HT1080 (cell line): ENCODE results near the gene DCLK3. TPM values are rescaled to one million over a fixed set of nuclear protein-coding genes. Genes with fewer than 3 reads are reported as not detected.

Experiments
- DNase-seq: peaks from one replicate; pipeline ENCODE4 v3.0.0-alpha.2; 2015; ENCODE audit warnings: low read depth
- total RNA-seq: library from RNA; depleted of rRNA; stranded (reverse); fragments of >200 nt; shearing (Covaris generic); gene quantifications from 2 replicates; pipeline ENCODE4 v1.2.3, GENCODE V29; 2014; rRNA removed

DCLK3 gene
- total RNA-seq, 1 experiment from 2014 or later, result not detected

GRCh38 chr3:36677331-36678007 lies 86.9 kb downstream of the DCLK3 start:
- DNase-seq, result peak; percentile 95

GRCh38 chr3:36674816-36675215 lies 89.5 kb downstream of the DCLK3 start:
- DNase-seq, result no peak

GRCh38 chr3:36669764-36670163 lies 94.6 kb downstream of the DCLK3 start:
- no peak for DNase-seq

- DNase-seq, result no peak
Measured at GRCh38 chr3:36666166-36666565, 98.2 kb downstream of the DCLK3 start.

- DNase-seq, result peak; percentile 17
Measured at GRCh38 chr3:36663666-36664291, 100.6 kb downstream of the DCLK3 start.

GRCh38 chr3:36662626-36663025 lies 101.7 kb downstream of the DCLK3 start:
- no peak for DNase-seq

Other genes starting within 250 kb of the DCLK3 start
- 0.97 and 1.4 TPM in 2 replicates for gene TRANK1, start 180.5 kb upstream of the DCLK3 start, total RNA-seq
- 7.2 and 9.8 TPM in 2 replicates for gene EPM2AIP1, start 228.6 kb upstream of the DCLK3 start, total RNA-seq
- gene MLH1, start 229.0 kb upstream of the DCLK3 start, total RNA-seq, result 56.9 and 70.2 TPM in 2 replicates